ENCODE results near the gene ABCA1.

- TF ChIP-seq POLR2AphosphoS5 (IDR thresholded peaks at IDR 0.05; ENCODE audit: borderline replicate concordance, low read depth, low read length) (no peak), EZH2 (IDR thresholded peaks at IDR 0.05) (no peak)
Measured at GRCh38 chr9:104746285-104746684, 181.7 kb downstream of the ABCA1 start.
